ENCODE measurements around the gene IRF5.
"Not testable (repeated sequence)": the region's sequence is repeated elsewhere in the genome, so short reads cannot be mapped to it uniquely, and the experiment has no call there.

Gene IRF5

DNA sequence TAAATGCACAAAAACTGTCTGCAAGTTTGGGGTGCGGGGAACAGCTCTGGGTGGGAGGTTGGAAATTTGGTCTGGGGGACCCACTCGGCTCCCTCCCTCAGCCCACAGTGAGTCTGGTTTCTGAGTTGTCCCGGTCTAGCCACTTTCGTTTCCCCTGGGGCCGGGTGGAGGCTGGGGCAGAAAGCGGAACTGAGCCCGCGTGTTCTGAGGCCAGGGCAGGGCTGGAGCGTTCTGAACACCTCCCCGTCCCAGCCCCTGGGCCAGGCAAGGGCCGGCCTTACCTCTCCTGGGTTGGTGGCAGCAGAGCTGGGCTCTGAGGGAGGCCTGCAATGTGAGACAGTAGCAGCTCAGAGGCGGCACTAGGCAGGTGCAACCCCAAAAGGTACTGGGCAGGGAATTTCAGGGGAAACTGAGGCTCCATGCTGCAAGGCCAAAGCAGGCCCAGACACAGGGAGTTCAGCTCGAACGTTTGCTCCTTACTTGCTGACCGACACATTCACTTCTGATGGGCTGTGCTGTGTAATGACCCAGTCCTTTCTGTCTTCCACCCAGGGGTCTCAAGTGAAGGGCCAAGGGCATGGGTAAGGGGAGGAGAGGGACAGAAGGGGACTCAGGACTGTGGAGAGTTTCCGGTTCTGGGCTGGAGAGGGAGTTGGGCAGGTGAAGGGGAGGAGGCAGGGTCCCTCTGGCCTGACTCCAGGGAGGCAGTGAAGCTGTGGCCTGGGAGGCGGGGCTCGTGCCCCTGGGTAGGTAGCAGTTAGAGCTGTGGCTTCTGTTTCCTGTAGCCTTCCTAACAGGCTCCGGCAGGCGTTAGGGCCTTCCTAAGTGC lies 3.0 kb downstream of the IRF5 start:
- no peak for DNase-seq

DNA sequence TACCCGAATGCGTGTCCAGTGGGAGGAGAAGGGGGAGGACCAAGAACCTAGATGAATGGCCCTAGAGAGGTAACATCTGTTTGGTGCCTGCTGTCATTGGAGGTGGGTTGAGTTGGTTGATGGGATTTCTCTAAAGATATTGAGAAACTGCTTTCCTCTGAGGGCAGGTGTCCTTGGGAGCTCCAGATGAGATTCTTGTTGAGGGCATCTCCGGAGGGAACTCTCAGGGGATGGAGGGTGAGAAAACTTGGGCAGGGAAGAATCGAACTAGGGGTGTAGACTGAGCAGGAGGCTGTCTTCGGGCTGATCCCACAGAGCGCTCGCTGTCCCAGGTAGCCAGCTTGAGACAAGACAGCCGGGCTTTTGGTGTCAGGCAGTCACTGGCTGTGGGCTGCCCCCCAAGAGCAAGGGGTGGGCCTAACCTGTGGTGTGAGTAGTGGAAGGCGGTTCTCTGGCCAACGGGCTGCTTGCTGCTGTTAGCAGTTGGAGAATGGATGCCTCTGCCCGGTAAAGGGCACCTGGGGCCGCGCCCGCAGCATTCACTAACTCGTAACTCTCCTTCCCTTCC lies 3.7 kb downstream of the IRF5 start:
- DNase-seq: no peak

DNA sequence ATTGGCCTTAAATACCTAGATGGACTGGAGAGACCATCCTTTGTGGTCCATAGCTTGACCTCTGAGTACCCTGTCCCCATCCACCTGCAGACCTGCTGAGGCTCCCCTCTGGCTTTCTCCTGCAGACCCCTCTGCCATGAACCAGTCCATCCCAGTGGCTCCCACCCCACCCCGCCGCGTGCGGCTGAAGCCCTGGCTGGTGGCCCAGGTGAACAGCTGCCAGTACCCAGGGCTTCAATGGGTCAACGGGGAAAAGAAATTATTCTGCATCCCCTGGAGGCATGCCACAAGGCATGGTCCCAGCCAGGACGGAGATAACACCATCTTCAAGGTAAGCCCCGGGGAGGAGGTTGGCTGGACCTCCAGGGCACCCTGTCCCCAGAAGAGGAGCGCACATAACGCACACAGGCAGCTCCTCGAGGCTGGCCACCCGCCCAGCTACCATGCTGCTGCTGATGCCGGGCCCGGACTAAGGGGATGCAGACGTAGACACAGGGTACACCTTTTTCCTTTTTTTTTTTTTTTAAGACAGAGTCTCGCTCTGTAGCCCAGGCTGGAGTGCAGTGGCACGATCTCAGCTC lies 4.3 kb downstream of the IRF5 start:
- no peak for DNase-seq

DNA sequence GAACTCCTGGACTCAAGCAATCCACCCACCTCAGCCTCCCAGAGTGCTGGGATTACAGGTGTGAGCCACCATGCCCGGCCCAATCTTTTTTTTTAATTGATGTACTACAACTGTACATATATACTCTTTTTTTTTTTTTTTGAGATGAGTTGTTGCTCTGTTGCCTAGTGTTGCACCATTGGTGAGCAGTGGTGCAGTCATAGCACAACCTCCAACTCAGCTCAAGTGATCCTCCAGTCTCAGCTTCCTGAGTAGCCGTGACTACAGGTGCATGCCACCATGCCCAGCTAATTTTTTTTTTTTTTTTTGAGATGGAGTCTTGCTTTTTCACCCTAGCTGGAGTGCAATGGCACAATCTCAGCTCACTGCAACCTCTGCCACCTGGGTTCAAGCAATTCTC lies 5.5 kb downstream of the IRF5 start:
- not testable (repeated sequence) for DNase-seq

DNA sequence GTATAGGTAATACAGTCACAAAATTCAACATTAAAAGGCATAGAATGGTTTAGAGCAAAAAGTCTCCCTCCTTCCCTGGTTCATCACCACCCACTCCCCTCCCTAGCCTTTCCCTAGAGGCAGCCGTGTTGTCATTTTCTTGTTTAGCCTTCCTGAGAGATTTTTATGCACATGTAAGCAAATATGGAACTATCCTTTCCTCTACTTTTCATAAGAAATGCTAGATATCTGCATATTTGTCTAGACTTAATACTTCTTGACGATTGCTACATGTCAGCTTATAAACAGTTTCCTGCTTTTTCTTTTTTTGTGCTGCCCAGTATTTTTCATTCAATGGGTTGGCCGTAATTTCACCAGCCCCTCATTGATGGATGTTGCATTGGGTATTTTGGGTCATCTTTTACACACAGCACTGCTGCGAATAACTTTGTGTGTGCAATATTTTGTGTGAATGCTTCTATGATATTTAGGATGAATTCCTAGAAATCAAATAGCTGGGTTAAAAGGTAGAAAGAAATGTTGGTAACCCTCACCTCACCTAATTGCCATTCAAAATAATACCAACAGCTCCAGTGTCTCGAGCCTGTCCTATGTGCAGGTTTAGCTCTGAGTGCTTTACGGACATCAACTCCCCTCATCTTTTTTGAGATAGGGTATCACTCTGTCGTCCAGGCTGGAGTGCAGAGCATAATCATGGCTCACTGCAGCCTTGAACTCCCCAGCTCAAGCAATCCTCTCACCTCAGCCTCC lies 6.9 kb downstream of the IRF5 start:
- no peak for DNase-seq

DNA sequence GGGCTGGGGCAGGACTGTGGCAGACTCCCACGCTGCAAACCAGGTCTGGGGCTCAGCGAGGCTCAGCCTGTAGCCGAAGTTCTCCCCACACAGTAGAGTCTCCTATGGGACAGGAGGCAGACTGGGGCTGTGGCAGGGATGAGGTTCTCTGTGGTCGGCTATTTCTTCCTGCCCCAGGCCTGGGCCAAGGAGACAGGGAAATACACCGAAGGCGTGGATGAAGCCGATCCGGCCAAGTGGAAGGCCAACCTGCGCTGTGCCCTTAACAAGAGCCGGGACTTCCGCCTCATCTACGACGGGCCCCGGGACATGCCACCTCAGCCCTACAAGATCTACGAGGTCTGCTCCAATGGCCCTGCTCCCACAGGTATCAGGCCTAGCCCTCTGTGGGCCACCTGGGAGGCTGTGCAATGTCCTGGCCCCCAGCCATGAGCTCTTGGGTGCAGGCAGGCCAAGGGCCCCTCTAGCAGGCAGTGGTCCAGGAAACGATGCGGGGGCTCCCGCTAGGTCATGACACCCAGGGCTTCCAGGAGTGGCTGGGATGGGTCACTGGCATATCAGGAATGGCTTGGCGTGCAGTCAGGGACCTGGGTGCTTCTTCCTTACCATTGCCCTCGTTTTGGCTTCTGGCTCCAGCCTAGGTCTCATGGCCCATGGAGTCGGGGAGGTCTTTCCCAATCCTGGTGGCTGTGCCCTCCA lies 8.1 kb downstream of the IRF5 start:
- no peak for DNase-seq

DNA sequence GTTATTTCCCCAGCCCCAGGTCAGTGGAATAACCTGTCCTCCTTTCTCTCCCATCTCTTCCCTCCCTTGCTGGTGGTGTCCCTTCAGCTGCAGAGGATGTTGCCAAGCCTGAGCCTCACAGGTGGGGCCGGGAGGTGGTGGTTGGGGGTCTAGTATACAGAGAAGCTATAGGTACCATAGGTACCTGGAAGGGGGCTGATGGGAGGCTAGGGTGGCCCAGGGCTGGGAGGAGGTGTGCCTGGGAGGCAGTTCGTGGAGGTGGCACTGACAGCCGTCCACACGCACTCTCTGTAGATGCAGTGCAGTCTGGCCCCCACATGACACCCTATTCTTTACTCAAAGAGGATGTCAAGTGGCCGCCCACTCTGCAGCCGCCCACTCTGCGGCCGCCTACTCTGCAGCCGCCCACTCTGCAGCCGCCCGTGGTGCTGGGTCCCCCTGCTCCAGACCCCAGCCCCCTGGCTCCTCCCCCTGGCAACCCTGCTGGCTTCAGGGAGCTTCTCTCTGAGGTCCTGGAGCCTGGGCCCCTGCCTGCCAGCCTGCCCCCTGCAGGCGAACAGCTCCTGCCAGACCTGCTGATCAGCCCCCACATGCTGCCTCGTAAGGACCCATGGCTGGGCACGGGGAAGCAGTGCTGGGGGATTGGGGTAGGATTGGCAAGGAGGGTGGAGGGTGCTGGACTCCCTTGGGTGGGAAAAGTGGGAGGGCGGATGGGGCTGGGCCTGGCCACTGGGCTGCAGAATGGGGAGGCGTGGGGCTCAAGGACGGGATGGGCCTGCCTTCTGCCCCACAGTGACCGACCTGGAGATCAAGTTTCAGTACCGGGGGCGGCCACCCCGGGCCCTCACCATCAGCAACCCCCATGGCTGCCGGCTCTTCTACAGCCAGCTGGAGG lies 9.5 kb downstream of the IRF5 start:
- no peak for DNase-seq

DNA sequence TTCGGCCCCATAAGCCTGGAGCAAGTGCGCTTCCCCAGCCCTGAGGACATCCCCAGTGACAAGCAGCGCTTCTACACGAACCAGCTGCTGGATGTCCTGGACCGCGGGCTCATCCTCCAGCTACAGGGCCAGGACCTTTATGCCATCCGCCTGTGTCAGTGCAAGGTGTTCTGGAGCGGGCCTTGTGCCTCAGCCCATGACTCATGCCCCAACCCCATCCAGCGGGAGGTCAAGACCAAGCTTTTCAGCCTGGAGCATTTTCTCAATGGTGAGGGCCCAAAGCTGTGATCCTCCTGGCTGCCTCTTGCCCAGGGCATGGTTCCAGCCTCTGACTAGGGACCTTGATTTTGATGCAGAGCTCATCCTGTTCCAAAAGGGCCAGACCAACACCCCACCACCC lies 10.1 kb downstream of the IRF5 start:
- peak; percentile 27 for DNase-seq

DNA sequence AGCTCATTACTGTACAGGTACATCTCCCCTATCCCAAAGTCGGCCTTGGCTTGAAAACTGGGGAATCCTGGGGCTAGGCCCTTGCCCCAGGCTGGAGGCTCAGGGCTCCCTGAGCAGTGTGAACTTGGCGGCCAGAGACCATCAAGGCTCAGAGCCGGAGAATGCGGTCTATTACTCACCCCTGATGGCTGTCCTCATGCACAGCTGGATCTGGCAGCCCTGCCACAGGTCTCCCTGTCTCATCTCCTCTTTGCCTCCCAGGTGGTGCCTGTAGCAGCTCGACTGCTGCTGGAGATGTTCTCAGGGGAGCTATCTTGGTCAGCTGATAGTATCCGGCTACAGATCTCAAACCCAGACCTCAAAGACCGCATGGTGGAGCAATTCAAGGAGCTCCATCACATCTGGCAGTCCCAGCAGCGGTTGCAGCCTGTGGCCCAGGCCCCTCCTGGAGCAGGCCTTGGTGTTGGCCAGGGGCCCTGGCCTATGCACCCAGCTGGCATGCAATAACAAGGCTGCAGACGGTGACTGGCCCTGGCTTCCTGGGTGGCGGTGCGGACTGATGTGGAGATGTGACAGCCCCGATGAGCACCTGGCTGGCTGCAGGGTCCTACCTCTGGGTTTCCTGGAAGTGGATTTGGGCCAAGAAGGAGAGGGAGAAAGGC lies 10.7 kb downstream of the IRF5 start:
- no peak for DNase-seq

DNA sequence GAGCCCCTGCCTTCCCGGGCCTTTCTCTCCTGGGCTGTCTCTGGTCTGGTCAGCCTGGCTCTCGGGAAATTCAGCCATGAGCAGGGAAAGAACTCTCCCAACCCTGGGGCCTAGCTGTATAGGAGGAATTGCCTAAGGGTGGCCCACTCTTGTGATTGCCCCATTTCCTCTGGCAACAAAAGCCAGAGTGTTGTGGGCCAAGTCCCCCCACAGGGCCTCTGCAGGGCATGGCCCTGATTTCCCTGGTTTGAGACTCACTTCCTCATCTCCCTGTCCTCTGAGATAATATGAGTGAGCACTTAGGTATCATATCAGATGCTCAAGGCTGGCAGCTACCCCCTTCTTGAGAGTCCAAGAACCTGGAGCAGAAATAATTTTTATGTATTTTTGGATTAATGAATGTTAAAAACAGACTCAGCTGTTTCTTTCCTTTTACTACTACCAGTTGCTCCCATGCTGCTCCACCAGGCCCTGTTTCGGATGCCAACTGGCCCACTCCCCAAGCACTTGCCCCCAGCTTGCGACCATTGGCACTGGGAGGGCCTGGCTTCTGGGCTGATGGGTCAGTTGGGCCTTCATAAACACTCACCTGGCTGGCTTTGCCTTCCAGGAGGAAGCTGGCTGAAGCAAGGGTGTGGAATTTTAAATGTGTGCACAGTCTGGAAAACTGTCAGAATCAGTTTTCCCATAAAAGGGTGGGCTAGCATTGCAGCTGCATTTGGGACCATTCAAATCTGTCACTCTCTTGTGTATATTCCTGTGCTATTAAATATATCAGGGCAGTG lies 11.4 kb downstream of the IRF5 start:
- no peak for DNase-seq

DNA sequence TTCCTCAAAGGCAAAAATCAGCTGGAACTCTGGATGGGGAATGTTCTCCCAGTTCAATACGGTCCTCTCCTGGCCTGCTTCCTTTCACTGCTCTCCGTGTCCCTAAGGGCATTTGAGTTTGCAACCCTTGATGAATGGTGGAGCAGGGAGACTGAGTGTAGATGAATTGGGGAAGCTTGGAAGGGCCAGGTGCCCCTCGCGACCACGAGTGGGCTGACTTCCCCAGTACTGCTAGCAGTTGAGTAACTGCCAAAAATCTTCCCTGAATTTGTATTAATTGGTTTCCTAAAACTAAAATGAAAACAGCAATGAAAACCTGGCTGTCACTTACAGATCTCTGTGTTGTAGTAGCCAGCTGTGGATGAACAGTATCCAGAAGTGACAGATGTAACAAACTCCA lies 13.6 kb downstream of the IRF5 start:
- DNase-seq: no peak

DNA sequence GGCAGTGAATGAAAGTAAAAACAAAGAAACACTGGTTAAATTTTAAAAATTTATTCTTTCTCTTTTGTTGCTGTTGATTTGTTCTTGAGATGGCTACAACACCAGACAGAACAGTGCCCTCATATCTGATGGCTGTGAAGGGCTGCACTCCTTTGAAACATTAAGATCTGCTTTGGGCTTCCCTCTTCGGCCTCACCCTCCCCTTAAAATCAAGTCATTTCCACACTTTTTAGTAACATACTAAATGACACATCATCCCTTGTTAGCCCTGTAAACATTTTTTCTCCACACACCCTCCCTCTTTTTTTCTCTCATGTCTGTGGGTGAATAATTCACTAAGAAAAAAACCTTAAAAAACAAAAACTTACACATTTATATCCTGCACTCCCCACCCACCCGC lies 16.4 kb downstream of the IRF5 start:
- no peak for DNase-seq

DNA sequence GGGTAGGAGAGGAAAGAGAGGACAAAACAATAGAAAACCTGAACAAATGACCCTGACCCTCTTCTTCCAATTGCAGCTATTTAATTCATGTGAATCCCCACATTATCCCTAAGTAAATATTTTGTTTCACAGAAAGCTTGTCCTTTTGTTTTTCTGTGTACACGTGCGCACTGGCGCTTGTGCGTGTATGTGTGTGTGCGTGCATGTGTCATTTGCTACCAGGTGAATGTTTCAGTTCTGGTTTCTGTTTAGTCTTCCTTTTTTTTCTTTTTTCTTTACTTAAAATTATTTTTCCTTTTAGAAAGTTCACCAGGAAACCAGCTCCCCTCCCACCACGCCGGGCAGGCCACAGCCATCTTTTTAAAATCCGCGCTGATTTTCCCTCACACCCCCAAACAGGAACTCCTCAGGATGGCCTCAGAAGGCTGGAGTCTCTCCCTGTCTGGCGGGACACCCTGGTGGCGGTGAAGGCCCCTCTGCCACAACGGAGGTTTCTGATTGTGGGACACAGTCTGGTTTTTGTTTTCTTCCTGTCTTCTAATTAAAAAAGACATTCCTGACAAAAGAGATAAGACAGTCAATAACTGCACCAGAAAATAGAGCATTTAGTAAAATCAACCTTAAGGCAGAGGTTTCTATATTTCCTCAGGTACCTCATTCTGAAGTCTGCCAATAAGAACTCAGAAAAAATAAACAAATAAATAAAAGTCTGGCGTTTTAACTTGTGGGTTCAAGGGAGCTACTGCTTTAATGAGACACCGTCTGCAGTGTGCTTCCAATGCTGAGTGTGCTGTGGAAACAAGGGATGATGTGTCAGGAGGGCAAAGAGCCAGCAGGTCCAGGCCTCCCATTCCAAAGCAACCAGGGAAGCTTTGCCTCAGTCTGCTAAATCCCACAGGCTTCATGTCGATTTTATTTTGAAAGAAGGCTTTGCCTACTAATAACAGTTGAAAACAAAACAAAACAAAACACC lies 17.4 kb downstream of the IRF5 start:
- DNase-seq: no peak

DNA sequence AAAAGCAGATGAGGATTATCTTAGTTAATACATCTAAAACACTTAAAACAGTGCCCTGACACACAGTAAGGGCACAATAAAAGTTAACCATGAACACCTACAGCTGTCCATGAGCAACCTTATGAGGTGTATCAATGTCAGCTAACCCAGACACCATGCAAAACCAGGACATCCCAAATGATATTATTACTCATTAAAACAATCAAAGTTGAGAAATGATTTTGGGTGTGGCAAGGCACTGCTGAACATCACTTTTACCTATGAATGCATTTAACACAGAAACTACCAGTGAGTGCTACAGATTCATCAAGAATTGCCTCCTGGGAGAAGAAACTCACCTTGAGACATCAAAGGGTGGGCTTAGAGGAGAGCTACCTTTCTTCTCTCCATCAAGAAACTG lies 18.3 kb downstream of the IRF5 start:
- DNase-seq: no peak

DNA sequence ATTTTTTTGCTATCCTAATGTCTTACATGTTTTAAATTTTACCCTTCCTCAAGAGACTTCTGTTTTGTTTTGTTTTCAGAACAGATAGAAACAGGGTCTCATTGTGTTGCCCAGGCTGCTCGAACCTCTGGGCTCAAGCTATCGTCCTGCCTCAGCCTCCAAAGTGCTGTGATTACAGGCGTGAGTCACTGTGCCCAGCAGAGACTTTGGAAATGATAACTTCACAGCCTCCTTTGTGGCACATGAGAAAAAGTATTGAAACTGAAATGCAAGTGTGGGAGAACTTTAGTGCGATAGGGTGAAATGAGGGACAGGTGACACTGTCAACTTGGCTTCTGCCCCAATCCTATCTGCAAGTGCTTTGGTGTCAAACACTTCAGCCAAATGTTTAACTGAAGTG lies 21.6 kb downstream of the IRF5 start:
- no peak for DNase-seq

DNA sequence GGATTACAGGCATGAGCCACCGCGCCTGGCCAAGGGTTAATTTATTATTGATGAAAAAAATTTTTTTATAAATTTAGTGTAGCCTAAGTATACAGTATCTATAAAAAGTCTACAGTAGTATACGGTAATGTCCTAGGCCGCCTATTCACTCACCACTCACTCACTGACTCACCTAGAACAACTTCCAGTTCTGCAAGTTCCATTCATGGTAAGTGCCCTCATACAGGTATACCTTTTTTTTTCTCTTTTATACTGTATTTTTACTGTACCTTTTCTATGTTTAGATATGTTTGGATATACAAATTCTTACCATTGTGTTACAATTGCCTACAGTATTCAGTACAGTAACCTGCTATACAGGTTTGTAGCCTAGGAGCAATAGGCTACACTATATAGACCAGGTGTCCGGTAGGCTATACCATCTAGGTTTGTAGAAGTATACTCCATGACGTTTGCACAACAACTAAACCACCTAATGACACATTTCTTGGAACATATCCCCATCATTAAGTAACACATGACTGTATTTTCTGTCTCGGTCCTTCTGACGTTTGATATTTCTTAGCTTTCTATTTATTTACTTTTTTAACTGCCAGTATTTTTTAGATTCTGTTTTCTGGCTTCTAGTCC lies 23.4 kb downstream of the IRF5 start:
- DNase-seq: no peak

DNA sequence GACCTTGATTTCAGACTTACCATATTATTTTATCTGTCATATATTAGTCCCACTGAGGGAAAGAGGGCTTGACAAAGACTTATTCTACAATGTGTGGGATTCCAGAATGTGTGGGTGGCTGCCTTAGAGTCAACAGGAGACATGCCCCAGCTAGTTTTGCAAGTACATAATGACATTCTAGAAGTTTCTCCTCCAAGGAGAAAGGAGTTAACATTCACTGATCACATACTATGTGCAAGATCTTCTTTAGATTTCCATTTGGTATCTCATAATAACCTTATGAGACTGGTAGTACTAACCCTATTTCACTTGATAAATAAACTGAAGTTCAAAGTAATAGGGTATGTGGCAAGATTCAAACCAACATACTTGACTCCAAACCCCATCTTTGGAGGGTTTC lies 25.2 kb downstream of the IRF5 start:
- DNase-seq: no peak

DNA sequence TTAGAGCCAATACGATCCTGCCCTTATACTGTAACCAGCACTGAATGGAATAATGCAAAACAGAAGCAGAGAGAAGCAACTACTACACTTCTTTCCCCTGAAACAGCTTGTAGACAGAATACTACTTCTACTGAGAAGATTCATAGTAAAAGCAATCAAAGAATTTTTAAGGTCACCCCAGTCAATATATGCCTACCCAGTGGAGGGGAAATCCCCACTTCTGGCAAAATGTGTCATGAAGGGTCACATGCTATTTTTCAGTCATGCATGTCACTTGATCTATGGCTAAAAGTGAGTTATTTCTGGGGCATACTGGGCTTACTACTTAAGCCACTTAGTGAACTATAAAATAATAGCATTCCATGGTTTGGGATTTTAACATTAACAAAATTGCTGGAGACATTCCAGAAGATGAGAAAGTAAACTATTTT lies 25.6 kb downstream of the IRF5 start:
- DNase-seq: no peak

DNA sequence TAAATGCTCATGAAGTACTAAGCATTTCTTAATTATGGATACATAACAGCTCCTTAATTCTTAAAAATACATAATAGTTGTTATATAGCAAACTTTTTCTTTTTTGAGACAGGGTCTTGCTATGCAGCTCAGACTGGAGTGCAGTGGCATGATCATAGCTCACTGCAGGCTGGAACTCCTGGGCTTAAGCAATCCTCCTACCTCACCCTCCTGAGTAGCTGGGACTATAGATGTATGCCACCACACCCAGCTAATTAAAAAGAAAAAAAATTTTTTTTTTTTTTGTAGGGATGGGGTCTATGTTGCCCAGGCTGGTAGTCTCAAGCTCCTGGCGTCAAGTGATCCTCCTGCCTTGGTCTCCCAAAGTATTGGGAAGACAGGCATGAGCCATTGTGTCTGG lies 30.9 kb downstream of the IRF5 start:
- no peak for DNase-seq

Measured in NCI-H226 (cell line).